Keratinocyte (primary cell): ENCODE measurements around the gene DACH1. TPM values are rescaled to one million over a fixed set of nuclear protein-coding genes. Genes with fewer than 3 reads are reported as not detected.

ENCODE experiments used
- DNase-seq: peaks from one replicate; pipeline ENCODE4 v3.0.0-alpha.2; 2011; ENCODE audit warnings: low read depth, missing footprints, low spot score
- FAIRE-seq: peaks from 2 replicates; lab custom pipeline; 2011; peaks lifted over from hg19 to GRCh38; lab: Jason Lieb, UNC
- H2AFZ ChIP-seq: 2 replicates; pipeline ENCODE4 v1.6.0; 2012; ENCODE audit warnings: low read length, control low read depth, inconsistent platforms; ENCODE audit not compliant: control insufficient read depth
- H3K27ac ChIP-seq: 2 replicates; pipeline ENCODE4 v1.5.1; 2011; ENCODE audit warnings: low read length; ENCODE audit not compliant: control insufficient read depth, insufficient read depth
- H3K27me3 ChIP-seq: 3 replicates; pipeline ENCODE4 v1.6.0; 2011; ENCODE audit warnings: low read length; ENCODE audit not compliant: control insufficient read depth, insufficient read depth; ENCODE audit errors: extremely low read depth
- H3K36me3 ChIP-seq, 2 experiments: 2 replicates in 1 of 2; 3 replicates in 1 of 2; pipeline ENCODE4 v1.5.1; 2011; ENCODE audit warnings: low read length in 2 of 2, mild to moderate bottlenecking in 1 of 2; ENCODE audit not compliant: control insufficient read depth in 2 of 2, insufficient read depth in 2 of 2; ENCODE audit errors: extremely low read depth in 1 of 2
- H3K4me1 ChIP-seq: 3 replicates; pipeline ENCODE4 v1.5.1; 2011; ENCODE audit warnings: low read length; ENCODE audit not compliant: control insufficient read depth, insufficient read depth; ENCODE audit errors: extremely low read depth
- H3K4me2 ChIP-seq: 3 replicates; pipeline ENCODE4 v1.6.0; 2011; ENCODE audit warnings: low read depth, low read length; ENCODE audit not compliant: control insufficient read depth, insufficient read depth; ENCODE audit errors: extremely low read depth
- H3K4me3 ChIP-seq, 3 experiments: fragments of 200-600 bp in 1 of 3; sonication (generic) in 1 of 3; 2 replicates in 2 of 3; 3 replicates in 1 of 3; pipeline ENCODE4 v1.5.1; 2011 to 2016; ENCODE audit warnings: low read length in 3 of 3, mild to moderate bottlenecking in 3 of 3, control low read depth in 2 of 3, inconsistent platforms in 1 of 3, low read depth in 1 of 3, mixed read lengths in 1 of 3, mixed run types in 1 of 3, moderate library complexity in 1 of 3; ENCODE audit not compliant: control insufficient read depth in 2 of 3, insufficient read depth in 2 of 3; ENCODE audit errors: extremely low read depth in 1 of 3
- H3K79me2 ChIP-seq: 2 replicates; pipeline ENCODE4 v1.6.0; 2012; ENCODE audit warnings: low read length; ENCODE audit not compliant: control insufficient read depth, insufficient read depth
- H3K9ac ChIP-seq: 3 replicates; pipeline ENCODE4 v1.6.0; 2011; ENCODE audit warnings: low read length; ENCODE audit not compliant: control insufficient read depth, insufficient read depth; ENCODE audit errors: extremely low read depth
- H3K9me1 ChIP-seq: 3 replicates; pipeline ENCODE4 v1.6.0; 2011; ENCODE audit warnings: low read length; ENCODE audit not compliant: control insufficient read depth, insufficient read depth; ENCODE audit errors: extremely low read depth
- H3K9me3 ChIP-seq: 2 replicates; pipeline ENCODE4 v1.5.1; 2012; ENCODE audit warnings: low read depth, low read length; ENCODE audit not compliant: control insufficient read depth
- H4K20me1 ChIP-seq: 3 replicates; pipeline ENCODE4 v1.6.0; 2011; ENCODE audit warnings: low read length; ENCODE audit not compliant: control insufficient read depth, insufficient read depth; ENCODE audit errors: extremely low read depth
- EZH2 ChIP-seq: IDR thresholded peaks from one replicate; pipeline ENCODE4 v1.6.1; 2012; ENCODE audit warnings: inconsistent platforms, mild to moderate bottlenecking, low read length, moderate library complexity
- dilution Hi-C: fragments of 300-500 bp; cut with MboI; formaldehyde crosslinking; loops from one replicate; pipeline ENCODE4 v1.7.0; 2020; ENCODE audit warnings: low sequenced_read_pairs; ENCODE audit not compliant: extremely low pct_ligation_motif_present
- polyA plus RNA-seq, 5 experiments: library from polyadenylated mRNA; depleted of rRNA in 3 of 5; stranded (reverse) in 3 of 5; stranded (forward) in 1 of 5; unstranded in 1 of 5; fragments of >200 nt; gene quantifications; 1 replicate in 1 of 5; 2 replicates in 3 of 5; 3 replicates in 1 of 5; pipeline versions ENCODE4 v1.2.1 to v1.2.3, GENCODE V29; 2011 to 2012; ENCODE audit warnings: missing spikeins in 2 of 5, low read depth in 1 of 5, low replicate concordance in 1 of 5
- TF ChIP-seq, protein P1 (sequence below), 3 experiments: IDR thresholded peaks in 1 of 3; conservative IDR thresholded peaks in 1 of 3; optimal IDR thresholded peaks in 1 of 3; 2 replicates in 2 of 3; 3 replicates in 1 of 3; pipeline versions ENCODE3 to v1.5.1; 2011; ENCODE audit warnings: low read length in 3 of 3, mild to moderate bottlenecking in 3 of 3, moderate library complexity in 2 of 3, control low read depth in 1 of 3, inconsistent platforms in 1 of 3; ENCODE audit not compliant: insufficient read depth in 2 of 3; ENCODE audit errors: extremely low read depth in 1 of 3

Gene DACH1
- polyA plus RNA-seq, 1 donor (not counting 4 experiments of a cell fraction or from before 2014, with no cell fraction given), result not detected

- no peaks in the 10 kb centered on the region for H4K20me1 ChIP-seq
- H3K4me2 ChIP-seq, result no peak overlapping the region
- no peak overlapping the region for H3K4me3 ChIP-seq
- dilution Hi-C loops, result no loop called here
- no peaks in the 10 kb centered on the region for H3K79me2 ChIP-seq
- no peaks in the 10 kb centered on the region for H3K9me1 ChIP-seq
- no peaks in the 10 kb centered on the region for H3K4me1 ChIP-seq
- TF ChIP-seq, protein P1, sequence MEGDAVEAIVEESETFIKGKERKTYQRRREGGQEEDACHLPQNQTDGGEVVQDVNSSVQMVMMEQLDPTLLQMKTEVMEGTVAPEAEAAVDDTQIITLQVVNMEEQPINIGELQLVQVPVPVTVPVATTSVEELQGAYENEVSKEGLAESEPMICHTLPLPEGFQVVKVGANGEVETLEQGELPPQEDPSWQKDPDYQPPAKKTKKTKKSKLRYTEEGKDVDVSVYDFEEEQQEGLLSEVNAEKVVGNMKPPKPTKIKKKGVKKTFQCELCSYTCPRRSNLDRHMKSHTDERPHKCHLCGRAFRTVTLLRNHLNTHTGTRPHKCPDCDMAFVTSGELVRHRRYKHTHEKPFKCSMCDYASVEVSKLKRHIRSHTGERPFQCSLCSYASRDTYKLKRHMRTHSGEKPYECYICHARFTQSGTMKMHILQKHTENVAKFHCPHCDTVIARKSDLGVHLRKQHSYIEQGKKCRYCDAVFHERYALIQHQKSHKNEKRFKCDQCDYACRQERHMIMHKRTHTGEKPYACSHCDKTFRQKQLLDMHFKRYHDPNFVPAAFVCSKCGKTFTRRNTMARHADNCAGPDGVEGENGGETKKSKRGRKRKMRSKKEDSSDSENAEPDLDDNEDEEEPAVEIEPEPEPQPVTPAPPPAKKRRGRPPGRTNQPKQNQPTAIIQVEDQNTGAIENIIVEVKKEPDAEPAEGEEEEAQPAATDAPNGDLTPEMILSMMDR (optimal IDR thresholded peaks at IDR 0.05 in 1 of 3, IDR thresholded peaks at IDR 0.05 in 1 of 3, conservative IDR thresholded peaks at IDR 0.05 in 1 of 3; ENCODE audit: extremely low read depth in 1 of 3, insufficient read depth in 2 of 3, low read length in 3 of 3), result no peak
- no peak for TF ChIP-seq EZH2
- DNase-seq (no peak), FAIRE-seq (no peak)
- H3K27ac ChIP-seq, result no peak overlapping the region
- H3K9me3 ChIP-seq, result no peaks in the 10 kb centered on the region
- no peaks in the 10 kb centered on the region for H3K27me3 ChIP-seq
- H2AFZ ChIP-seq, result no peak overlapping the region
- no peaks in the 10 kb centered on the region for H3K36me3 ChIP-seq
- H3K9ac ChIP-seq, result no peak overlapping the region
Measured at GRCh38 chr13:71460211-71460610, 406.8 kb downstream of the DACH1 start.

- no peak for FAIRE-seq
- no peak overlapping the region for H3K9ac ChIP-seq
- no peaks in the 10 kb centered on the region for H3K79me2 ChIP-seq
- H3K4me2 ChIP-seq, result no peak overlapping the region
- no peaks in the 10 kb centered on the region for H3K4me1 ChIP-seq
- no peak overlapping the region for H2AFZ ChIP-seq
- no peaks in the 10 kb centered on the region for H3K27me3 ChIP-seq
- no peak for DNase-seq
- TF ChIP-seq EZH2, result no peak
- TF ChIP-seq, protein P1 (optimal IDR thresholded peaks at IDR 0.05 in 1 of 3, IDR thresholded peaks at IDR 0.05 in 1 of 3, conservative IDR thresholded peaks at IDR 0.05 in 1 of 3; ENCODE audit: extremely low read depth in 1 of 3, insufficient read depth in 2 of 3, low read length in 3 of 3), result no peak
- H4K20me1 ChIP-seq, result no peaks in the 10 kb centered on the region
- no peaks in the 10 kb centered on the region for H3K36me3 ChIP-seq
- H3K27ac ChIP-seq, result no peak overlapping the region
- H3K9me1 ChIP-seq, result no peaks in the 10 kb centered on the region
- H3K4me3 ChIP-seq, result no peak overlapping the region
- no peaks in the 10 kb centered on the region for H3K9me3 ChIP-seq
- dilution Hi-C loops, result no loop called here
Measured at GRCh38 chr13:71459708-71460107, 407.3 kb downstream of the DACH1 start.
